Germinal center (tissue), 1 donor: ENCODE results near the gene PDE3A.

Experiments used
- DNase-seq: peaks from one replicate; pipeline ENCODE4 v3.0.0; 2012; ENCODE audit warnings: mixed read lengths, low spot score

Gene PDE3A

DNA sequence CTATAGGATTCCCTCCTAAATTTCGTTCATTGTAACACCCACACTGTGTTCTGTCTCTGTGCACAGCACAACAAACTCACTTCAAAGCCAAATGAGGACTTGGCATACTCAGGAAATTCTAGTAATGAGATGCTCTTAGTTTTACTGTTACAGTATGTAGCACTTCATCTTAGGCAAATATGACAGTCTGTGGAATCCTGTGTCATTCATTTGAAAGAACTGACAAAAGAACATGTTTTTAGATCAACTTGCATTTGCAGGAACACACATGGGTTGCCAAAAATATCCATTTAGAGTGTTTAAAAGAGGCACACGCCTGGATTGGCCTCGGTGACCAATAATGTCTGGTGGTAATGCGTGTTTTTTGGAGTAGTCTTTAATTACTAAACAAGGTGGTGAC lies 56.5 kb downstream of the PDE3A start:
- DNase-seq: no peak

DNA sequence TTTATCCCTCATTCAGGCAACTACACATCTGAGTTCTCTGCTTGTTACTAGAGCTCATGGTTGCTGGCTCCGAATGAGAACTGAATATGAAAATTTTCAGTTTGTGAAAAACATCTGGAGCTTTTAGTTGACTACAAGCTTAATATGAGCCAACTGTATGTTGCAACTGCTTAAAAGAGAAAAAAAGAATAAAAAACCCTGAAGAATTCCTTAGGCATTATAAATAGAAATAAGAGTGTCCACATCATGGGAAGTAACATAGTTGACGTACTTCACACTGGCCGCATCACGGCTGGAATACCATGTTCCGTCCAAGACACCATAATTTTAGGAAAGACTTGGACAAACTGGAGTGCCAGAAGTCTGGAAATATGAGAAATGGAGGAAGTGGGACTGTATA lies 57.9 kb downstream of the PDE3A start:
- DNase-seq: no peak

DNA sequence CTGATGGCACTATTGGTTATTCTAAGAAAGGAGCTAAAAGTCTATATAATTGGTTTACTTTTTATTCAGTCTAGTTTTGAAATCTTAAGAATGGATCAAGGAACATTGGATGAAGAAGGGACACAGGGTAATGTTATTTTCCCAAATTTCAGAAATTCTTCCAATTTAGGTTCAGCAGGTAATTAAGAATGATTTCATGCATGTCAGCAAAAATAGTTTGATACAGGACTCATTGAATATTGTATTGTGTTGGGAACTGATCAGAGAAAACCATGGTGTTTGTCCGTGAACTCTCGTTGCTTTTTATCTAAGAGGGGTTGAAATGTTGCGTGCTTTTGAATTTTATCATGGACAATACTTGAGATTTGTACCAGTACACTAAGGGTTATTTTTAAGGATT lies 58.6 kb downstream of the PDE3A start:
- DNase-seq: no peak

GRCh38 chr12:20429852-20430251 lies 61.5 kb downstream of the PDE3A start:
- no peak for DNase-seq

DNA sequence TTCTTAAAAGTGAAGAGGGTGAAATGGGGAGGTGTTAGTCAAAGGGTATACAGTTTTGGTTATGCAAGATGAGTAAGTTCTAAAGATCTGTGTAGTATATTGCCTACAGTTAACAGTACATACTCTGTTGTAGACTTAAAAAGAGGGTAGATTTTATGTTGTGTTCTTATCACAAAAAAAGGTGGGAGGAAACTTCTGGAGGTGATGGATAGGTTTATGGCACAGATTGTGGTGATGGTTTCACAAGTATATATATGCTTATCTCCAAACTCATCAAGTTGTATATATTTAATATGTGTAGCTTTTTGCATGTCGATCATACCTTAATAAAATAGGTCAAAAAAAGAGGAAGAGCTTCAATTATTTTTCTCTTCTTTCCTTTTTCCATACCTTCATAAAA lies 64.0 kb downstream of the PDE3A start:
- DNase-seq: no peak

DNA sequence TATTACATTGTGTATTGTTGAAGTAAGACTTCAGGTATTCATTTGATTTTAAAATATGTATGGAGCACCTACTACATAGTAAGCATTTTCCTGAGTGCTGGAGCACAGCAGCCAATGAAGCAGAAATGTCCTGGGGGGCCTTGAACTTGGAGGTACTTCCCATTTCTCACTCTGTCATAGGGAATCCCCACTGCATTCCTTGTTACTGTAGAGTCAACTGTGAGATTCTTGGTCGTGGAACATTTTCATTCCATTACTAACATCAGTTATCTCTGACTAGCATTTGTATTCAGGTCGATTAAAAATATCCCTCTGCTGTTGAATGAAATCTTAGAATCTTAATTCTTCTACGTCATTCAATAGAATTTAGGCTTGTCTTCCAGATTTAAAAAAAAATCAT lies 66.7 kb downstream of the PDE3A start:
- no peak for DNase-seq

- DNase-seq: no peak
Observed at GRCh38 chr12:20436316-20436715, 68.0 kb downstream of the PDE3A start.

GRCh38 chr12:20438299-20438779 lies 70.0 kb downstream of the PDE3A start:
- DNase-seq: no peak

- no peak for DNase-seq
Observed at GRCh38 chr12:20439626-20440025, 71.3 kb downstream of the PDE3A start.

- DNase-seq: no peak
Observed at GRCh38 chr12:20440408-20440807, 72.1 kb downstream of the PDE3A start.

- DNase-seq: no peak
Observed at GRCh38 chr12:20442322-20442721, 74.0 kb downstream of the PDE3A start.

DNA sequence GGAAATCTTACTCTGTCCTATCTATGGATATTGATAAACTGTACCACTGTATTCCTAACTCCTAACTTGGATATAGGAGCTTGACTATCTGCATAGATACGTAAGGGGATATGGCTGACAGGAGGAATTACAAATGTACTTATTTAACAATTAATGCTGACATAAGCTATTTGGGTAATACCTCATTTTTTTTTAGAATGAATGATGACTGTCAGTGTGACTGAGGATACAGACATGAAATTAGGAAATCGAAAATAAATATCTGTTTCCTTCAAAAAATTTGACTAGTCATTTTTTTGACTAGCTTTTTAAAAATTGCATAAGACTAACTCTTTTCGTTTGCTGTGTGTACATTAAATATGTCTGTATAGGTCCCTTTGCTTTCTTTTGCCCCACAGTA lies 74.9 kb downstream of the PDE3A start:
- DNase-seq: no peak

DNA sequence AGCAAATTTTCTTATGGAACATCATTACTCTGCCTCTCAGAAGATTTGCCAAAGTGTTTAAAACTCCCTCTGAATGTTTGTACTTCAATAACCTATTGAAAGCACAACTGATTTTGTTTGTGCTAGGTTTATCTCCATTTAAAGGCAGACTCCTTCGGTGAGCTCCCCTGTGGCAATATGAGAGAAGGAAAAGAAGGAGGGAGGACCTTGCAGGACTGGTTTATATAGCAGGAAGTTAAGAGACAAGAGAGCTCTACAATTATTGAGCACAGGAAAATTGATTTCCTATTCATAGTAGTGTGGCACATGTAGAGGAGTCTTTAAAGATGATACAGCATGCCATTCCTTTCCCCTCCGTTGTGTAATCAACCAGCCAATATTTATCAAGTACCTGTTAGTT lies 75.5 kb downstream of the PDE3A start:
- no peak for DNase-seq

- DNase-seq: no peak
Observed at GRCh38 chr12:20444595-20445170, 76.3 kb downstream of the PDE3A start.

DNA sequence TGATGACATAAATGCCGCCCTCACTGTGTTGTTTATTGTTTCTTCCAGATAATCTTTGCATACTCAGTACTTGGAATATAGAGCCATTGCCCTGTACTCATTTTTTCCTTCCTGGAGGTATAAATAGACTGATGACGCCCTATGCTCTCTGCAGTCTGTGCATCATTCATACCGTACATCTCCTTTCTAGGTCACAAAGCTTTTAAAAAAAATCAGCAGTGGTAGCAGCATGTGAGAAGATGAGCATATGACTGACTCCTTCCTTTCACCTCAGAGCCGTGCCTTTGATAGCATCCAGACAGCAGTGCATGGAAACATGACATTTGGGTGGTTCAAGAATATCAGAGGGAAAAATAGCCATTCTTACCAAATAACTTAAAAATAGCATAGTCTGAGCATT lies 77.3 kb downstream of the PDE3A start:
- no peak for DNase-seq

- DNase-seq: no peak
Observed at GRCh38 chr12:20446836-20447235, 78.5 kb downstream of the PDE3A start.

DNA sequence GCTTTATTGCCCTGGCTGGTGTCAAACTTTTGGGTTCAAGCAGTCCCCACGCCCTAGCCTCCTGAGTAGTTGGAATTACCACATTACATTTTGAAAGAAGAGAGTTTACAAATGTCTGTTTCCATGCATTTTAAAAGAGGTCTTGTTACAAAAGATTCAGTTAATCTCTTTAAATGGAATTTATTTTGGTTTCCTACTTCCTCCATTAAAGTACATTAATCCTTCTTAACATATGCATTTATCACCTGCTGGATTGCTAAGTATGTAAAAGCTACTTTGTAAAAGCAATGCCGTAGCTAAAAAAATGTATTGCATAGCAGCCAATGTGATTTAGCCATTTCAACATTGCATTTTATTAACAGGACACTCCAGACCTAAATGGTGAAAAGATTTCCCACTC lies 80.4 kb downstream of the PDE3A start:
- DNase-seq: no peak

DNA sequence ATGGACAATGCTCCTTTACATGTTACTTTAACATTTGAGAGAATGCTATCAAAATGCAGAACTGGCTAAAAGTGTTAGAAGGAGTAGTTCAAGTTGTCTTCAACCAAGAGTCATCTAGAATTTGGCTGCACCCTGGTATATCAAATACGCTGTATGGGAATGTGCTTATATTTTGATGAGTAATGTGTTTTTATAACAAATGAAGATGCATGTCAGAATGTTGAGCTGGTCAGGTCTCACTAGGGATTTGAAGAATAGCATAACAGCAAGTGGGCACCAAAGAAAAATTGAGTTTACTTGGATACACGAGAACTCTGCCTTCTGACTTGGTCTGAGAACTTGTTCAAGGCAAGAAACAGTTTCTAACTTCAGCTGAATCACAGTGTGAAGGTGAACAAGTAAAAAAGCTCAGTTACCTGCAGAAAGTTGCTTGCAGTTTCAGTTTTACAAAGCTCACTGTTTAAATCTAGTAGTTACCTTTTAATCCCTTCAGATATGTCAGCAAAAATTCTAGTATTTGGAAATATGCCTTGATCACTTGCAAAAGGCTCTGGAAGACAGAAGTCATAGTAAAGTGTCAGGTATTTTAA lies 82.3 kb downstream of the PDE3A start:
- no peak for DNase-seq

GRCh38 chr12:20451761-20452160 lies 83.4 kb downstream of the PDE3A start:
- DNase-seq: no peak

GRCh38 chr12:20452496-20453010 lies 84.2 kb downstream of the PDE3A start:
- DNase-seq: no peak

- no peak for DNase-seq
Observed at GRCh38 chr12:20453756-20454310, 85.5 kb downstream of the PDE3A start.

- DNase-seq: no peak
Observed at GRCh38 chr12:20455001-20455706, 86.8 kb downstream of the PDE3A start.

DNA sequence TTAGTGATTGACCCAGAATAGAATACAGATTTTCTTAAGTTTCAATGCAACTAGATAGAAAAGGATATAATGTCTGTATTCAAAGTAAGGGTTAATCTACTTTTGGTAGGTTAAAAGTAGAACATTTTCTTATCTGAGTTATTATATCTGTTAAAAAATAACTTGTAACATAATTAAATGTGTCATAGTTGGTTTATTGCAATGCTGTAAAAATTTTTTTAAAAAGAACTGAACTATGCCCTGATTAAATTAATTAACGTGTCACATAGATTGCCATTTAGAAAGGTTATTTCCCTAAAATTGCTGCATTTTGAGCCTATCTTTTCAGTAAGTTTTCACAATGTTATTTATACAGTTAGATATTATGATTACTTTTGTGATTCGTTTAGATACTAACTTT lies 89.2 kb downstream of the PDE3A start:
- no peak for DNase-seq
